SU-DHL-6 (cell line): ENCODE results near the gene CENPO.

ENCODE experiments used
- H2AFZ ChIP-seq: fragments of 200-600 bp; sonication (generic); 2 replicates; pipeline ENCODE4 v1.6.1; 2014; ENCODE audit warnings: low read depth, mild to moderate bottlenecking, moderate library complexity, mixed read lengths, antibody characterized with exemption, low read length; ENCODE audit not compliant: severe bottlenecking
- H3F3A ChIP-seq: fragments of 200-600 bp; shearing (Covaris generic); 2 replicates; pipeline ENCODE4 v1.6.0; 2016; ENCODE audit warnings: antibody characterized with exemption, mild to moderate bottlenecking; ENCODE audit not compliant: insufficient read depth
- H3K27ac ChIP-seq: fragments of 200-600 bp; sonication (generic); 2 replicates; pipeline ENCODE4 v1.5.1; 2016; ENCODE audit warnings: low read depth, mild to moderate bottlenecking, low read length, moderate library complexity, mixed read lengths
- H3K27me3 ChIP-seq: fragments of 200-600 bp; sonication (generic), shearing (Covaris generic); 2 replicates; pipeline ENCODE4 v1.6.0; 2014; ENCODE audit warnings: mild to moderate bottlenecking, low read length
- H3K36me3 ChIP-seq: fragments of 200-600 bp; sonication (generic); 2 replicates; pipeline ENCODE4 v1.6.1; 2014; ENCODE audit warnings: mild to moderate bottlenecking, low read length, mixed read lengths
- H3K4me2 ChIP-seq: fragments of 300-600, 200-600 bp; shearing (Covaris generic), sonication (generic); 2 replicates; pipeline ENCODE4 v1.6.0; 2014; ENCODE audit warnings: low read length, low read depth, mild to moderate bottlenecking; ENCODE audit not compliant: poor library complexity, severe bottlenecking
- H3K4me3 ChIP-seq: fragments of 200-600 bp; sonication (generic); 2 replicates; pipeline ENCODE4 v1.5.1; 2014; ENCODE audit warnings: antibody characterized with exemption, low read length, mild to moderate bottlenecking, mixed read lengths; ENCODE audit not compliant: insufficient read depth, poor library complexity, severe bottlenecking
- H3K79me2 ChIP-seq: fragments of 200-600 bp; sonication (generic); 2 replicates; pipeline ENCODE4 v1.6.1; 2014; ENCODE audit warnings: mild to moderate bottlenecking, low read length, moderate library complexity; ENCODE audit not compliant: insufficient read depth
- H3K9ac ChIP-seq: fragments of 200-600 bp; sonication (generic); 2 replicates; pipeline ENCODE4 v1.7.0; 2014; ENCODE audit warnings: mild to moderate bottlenecking, low read length
- H3K9me2 ChIP-seq: fragments of 200-600 bp; sonication (generic); replicated peaks from 2 replicates; pipeline ENCODE4 v1.6.1; 2014; ENCODE audit warnings: low read length; ENCODE audit not compliant: insufficient read depth
- H3K9me3 ChIP-seq: fragments of 200-600 bp; sonication (generic); 2 replicates; pipeline ENCODE4 v1.6.1; 2014; ENCODE audit warnings: low read length, mixed read lengths; ENCODE audit not compliant: insufficient read depth
- H4K20me1 ChIP-seq: fragments of 200-600 bp; sonication (generic); 2 replicates; pipeline ENCODE4 v1.6.1; 2014; ENCODE audit warnings: low read depth, mild to moderate bottlenecking, antibody characterized with exemption, low read length, moderate library complexity, mixed read lengths
- EZH2phosphoT487 ChIP-seq: fragments of 200-600 bp; sonication (generic), shearing (Covaris generic); conservative IDR thresholded peaks from 2 replicates; pipeline ENCODE4 v1.6.1; 2018; ENCODE audit warnings: mild to moderate bottlenecking, antibody characterized with exemption, low read length, moderate library complexity, mixed read lengths
- TF ChIP-seq, protein P1 (sequence below): fragments of 200-600 bp; sonication (generic); IDR thresholded peaks from one replicate; pipeline ENCODE4 v1.5.1; 2017; ENCODE audit warnings: antibody characterized with exemption, mild to moderate bottlenecking, low read length, moderate library complexity; ENCODE audit not compliant: insufficient read depth, poor library complexity, severe bottlenecking

The CENPO gene

DNA sequence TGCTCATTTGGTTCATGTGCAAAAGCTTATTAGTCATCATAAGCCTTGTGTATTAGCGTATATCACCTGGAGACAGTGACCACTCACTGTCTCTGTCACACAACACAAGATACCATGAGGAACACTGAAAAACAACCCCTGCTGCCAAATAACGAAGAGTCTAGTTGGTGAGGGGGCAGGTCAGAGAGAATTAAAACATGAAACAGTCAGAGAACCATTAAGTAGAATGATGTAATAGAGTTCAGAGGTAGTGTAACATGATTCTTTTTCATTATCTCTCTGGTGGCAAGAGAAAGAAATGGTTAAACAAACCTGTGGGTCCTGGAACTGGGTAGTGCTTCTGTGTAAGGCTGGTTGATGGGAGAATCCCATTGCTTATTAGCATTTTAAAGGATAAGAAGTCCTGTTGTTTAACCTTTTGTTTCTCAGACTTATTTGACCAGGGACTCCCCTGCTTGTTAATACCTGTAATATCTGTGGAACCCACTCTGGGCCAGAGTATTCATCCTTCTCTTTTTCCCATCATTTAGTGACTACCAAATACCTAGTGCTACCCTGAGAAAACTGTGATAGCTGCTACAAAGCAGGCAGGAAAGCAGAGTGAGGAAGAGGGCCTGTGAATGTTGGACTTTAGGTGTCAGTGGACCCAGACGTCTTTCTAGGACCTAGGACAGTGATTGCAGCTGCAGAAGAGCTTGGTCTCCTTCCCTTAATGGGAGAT is 38.1 kb upstream of the CENPO start:
- Histone ChIP-seq H3K9me2 (no peaks in the 10 kb centered on the region), H3K9me3 (no peaks in the 10 kb centered on the region), H3K9ac (no peak overlapping the region), H3K36me3 (no peaks in the 10 kb centered on the region), H3K27me3 (no peaks in the 10 kb centered on the region), H4K20me1 (no peaks in the 10 kb centered on the region), H2AFZ (no peak overlapping the region), H3F3A (no peaks in the 10 kb centered on the region), H3K27ac (no peak overlapping the region), H3K79me2 (no peaks in the 10 kb centered on the region), H3K4me2 (no peak overlapping the region), H3K4me3 (no peak overlapping the region)
- TF ChIP-seq, protein P1, sequence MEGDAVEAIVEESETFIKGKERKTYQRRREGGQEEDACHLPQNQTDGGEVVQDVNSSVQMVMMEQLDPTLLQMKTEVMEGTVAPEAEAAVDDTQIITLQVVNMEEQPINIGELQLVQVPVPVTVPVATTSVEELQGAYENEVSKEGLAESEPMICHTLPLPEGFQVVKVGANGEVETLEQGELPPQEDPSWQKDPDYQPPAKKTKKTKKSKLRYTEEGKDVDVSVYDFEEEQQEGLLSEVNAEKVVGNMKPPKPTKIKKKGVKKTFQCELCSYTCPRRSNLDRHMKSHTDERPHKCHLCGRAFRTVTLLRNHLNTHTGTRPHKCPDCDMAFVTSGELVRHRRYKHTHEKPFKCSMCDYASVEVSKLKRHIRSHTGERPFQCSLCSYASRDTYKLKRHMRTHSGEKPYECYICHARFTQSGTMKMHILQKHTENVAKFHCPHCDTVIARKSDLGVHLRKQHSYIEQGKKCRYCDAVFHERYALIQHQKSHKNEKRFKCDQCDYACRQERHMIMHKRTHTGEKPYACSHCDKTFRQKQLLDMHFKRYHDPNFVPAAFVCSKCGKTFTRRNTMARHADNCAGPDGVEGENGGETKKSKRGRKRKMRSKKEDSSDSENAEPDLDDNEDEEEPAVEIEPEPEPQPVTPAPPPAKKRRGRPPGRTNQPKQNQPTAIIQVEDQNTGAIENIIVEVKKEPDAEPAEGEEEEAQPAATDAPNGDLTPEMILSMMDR: no peak

DNA sequence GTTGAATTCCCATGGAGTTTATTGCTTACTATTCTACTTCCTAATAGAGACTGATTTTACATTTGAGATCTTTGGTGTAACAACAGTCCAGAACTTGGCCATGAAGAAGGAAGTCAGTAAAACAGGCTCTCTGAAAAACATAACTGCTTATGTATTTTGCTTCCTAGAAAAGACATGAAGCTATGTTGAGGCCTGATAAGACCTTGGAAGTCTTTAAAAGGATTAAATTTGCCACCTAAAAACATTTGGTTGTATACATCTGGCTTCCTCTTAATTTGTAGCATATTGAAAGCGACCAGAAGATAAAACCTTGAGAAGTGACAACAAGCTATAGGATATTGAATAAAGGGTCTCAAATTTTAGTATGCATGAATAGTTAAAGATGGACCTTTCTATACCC is 36.4 kb upstream of the CENPO start:
- H3K79me2 ChIP-seq: no peaks in the 10 kb centered on the region

DNA sequence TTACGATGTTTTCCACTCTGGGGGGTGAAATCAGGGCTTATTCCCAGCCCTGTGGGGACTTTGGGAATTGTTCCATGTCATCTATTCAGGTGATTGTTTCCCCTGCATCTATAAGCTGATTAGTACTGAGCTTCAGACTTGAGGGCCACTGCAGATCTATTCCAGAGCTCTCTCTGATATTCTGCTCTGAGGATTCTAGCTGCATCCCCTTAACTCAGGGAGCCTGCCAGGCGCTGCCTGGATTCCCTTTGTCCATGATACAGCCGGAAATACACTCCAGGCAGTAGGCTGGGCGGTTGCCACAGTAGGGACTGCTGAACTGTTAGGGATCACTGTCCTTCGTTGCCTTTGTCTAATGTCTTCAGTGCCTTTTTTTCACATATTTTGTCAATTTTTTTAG is 31.4 kb upstream of the CENPO start:
- Histone ChIP-seq H3K27ac (no peak overlapping the region), H3F3A (no peaks in the 10 kb centered on the region), H3K9ac (no peak overlapping the region), H3K9me2 (no peaks in the 10 kb centered on the region), H3K4me2 (no peak overlapping the region), H4K20me1 (no peaks in the 10 kb centered on the region), H3K36me3 (no peaks in the 10 kb centered on the region), H3K79me2 (no peaks in the 10 kb centered on the region), H3K9me3 (no peaks in the 10 kb centered on the region), H2AFZ (no peak overlapping the region), H3K27me3 (no peaks in the 10 kb centered on the region), H3K4me3 (no peak overlapping the region)
- TF ChIP-seq, protein P1: no peak
- no peak for TF ChIP-seq EZH2phosphoT487

More for the DNA sequence above, 36.4 kb upstream of the CENPO start:
- Histone ChIP-seq H2AFZ (no peak overlapping the region), H3K9me2 (no peaks in the 10 kb centered on the region), H3K4me3 (no peak overlapping the region), H3F3A (no peaks in the 10 kb centered on the region), H3K9me3 (no peaks in the 10 kb centered on the region), H4K20me1 (no peaks in the 10 kb centered on the region), H3K36me3 (no peaks in the 10 kb centered on the region), H3K27me3 (no peaks in the 10 kb centered on the region), H3K27ac (no peak overlapping the region), H3K4me2 (no peak overlapping the region), H3K9ac (no peak overlapping the region)
- TF ChIP-seq EZH2phosphoT487: no peak
- TF ChIP-seq, protein P1: no peak
